ENCODE measurements around the gene LRCH2. TPM values are rescaled to one million over a fixed set of nuclear protein-coding genes. Genes with fewer than 3 reads are reported as not detected.

LRCH2 gene
- total RNA-seq, 3 donors from 2014 or later = 2.0 to 3.9 (median 2.6) TPM

- Histone ChIP-seq H3K27me3 (peaks cover 0 to 68% of the 10 kb centered on the region in 2 donors), H3K27ac (no peak overlapping the region), H3K9me3 (no peaks in the 10 kb centered on the region), H3K36me3 (no peaks in the 10 kb centered on the region), H3K4me3 (no peak overlapping the region), H3K4me1 (no peaks in the 10 kb centered on the region)
- DNase-seq (ENCODE audit: low spot score in 2 of 2) = no peak
- no peak for TF ChIP-seq POLR2AphosphoS5 (IDR thresholded peaks at IDR 0.05)
- no peak for TF ChIP-seq CTCF (IDR thresholded peaks at IDR 0.05)
- TF ChIP-seq POLR2A (IDR thresholded peaks at IDR 0.05) = no peak
- intact Hi-C loops (cut with DNase I; ENCODE audit: low total_unique reads) = no loop called here
These were observed 27.3 kb upstream of the LRCH2 start for GRCh38 chrX:115261148-115261547.

- H3K4me3 ChIP-seq = no peak overlapping the region
- H3K4me1 ChIP-seq = no peaks in the 10 kb centered on the region
- no peak overlapping the region for H3K27ac ChIP-seq
- DNase-seq (ENCODE audit: low spot score in 2 of 2) = no peak
- TF ChIP-seq POLR2AphosphoS5 (IDR thresholded peaks at IDR 0.05) = no peak
- TF ChIP-seq CTCF (IDR thresholded peaks at IDR 0.05) = no peak
- TF ChIP-seq POLR2A (IDR thresholded peaks at IDR 0.05) = no peak
- no peaks in the 10 kb centered on the region for H3K9me3 ChIP-seq
- H3K27me3 ChIP-seq = peaks cover 0 to 68% of the 10 kb centered on the region in 2 donors
- no peaks in the 10 kb centered on the region for H3K36me3 ChIP-seq
- intact Hi-C loops (cut with DNase I; ENCODE audit: low total_unique reads) = no loop called here
These were observed 26.4 kb upstream of the LRCH2 start for GRCh38 chrX:115260330-115260729.

GRCh38 chrX:115259238-115259875 is 25.5 kb upstream of the LRCH2 start:
- H3K36me3 ChIP-seq = no peaks in the 10 kb centered on the region
- no peak overlapping the region for H3K4me3 ChIP-seq
- peaks cover 0 to 65% of the 10 kb centered on the region in 2 donors for H3K27me3 ChIP-seq
- no peaks in the 10 kb centered on the region for H3K9me3 ChIP-seq
- TF ChIP-seq CTCF (IDR thresholded peaks at IDR 0.05) = no peak
- TF ChIP-seq POLR2AphosphoS5 (IDR thresholded peaks at IDR 0.05) = no peak
- no peak for TF ChIP-seq POLR2A (IDR thresholded peaks at IDR 0.05)
- no peaks in the 10 kb centered on the region for H3K4me1 ChIP-seq
- H3K27ac ChIP-seq = no peak overlapping the region
- intact Hi-C loops (cut with DNase I; ENCODE audit: low total_unique reads) = no loop called here
- DNase-seq (ENCODE audit: low spot score in 2 of 2) = no peak

- Histone ChIP-seq H3K4me1 (no peaks in the 10 kb centered on the region), H3K36me3 (no peaks in the 10 kb centered on the region), H3K27me3 (peaks cover 0 to 62% of the 10 kb centered on the region in 2 donors), H3K27ac (no peak overlapping the region), H3K4me3 (no peak overlapping the region), H3K9me3 (no peaks in the 10 kb centered on the region)
- TF ChIP-seq POLR2AphosphoS5 (IDR thresholded peaks at IDR 0.05) = no peak
- no peak for DNase-seq (ENCODE audit: low spot score in 2 of 2)
- intact Hi-C loops (cut with DNase I; ENCODE audit: low total_unique reads) = no loop called here
These were observed 23.8 kb upstream of the LRCH2 start for GRCh38 chrX:115257711-115258110.

GRCh38 chrX:115255003-115255402 is 21.1 kb upstream of the LRCH2 start:
- intact Hi-C loops (cut with DNase I; ENCODE audit: low total_unique reads) = no loop called here
- TF ChIP-seq POLR2AphosphoS5 (IDR thresholded peaks at IDR 0.05) (no peak), POLR2A (IDR thresholded peaks at IDR 0.05) (no peak), CTCF (IDR thresholded peaks at IDR 0.05) (no peak)

More at GRCh38 chrX:115255003-115255402, 21.1 kb upstream of the LRCH2 start:
- Histone ChIP-seq H3K4me1 (no peaks in the 10 kb centered on the region), H3K27me3 (peaks cover 0 to 46% of the 10 kb centered on the region in 2 donors), H3K36me3 (no peaks in the 10 kb centered on the region), H3K27ac (no peak overlapping the region), H3K9me3 (no peaks in the 10 kb centered on the region), H3K4me3 (no peak overlapping the region)
- DNase-seq (ENCODE audit: low spot score in 2 of 2) = no peak

Data from breast epithelium (tissue), 4 donors.